Astrocyte (in vitro differentiated cells and primary cell): Measurements from ENCODE around the gene SH3RF2.

Experiments used
- CTCF ChIP-seq: IDR thresholded peaks from 2 replicates; pipeline ENCODE4 v1.5.1; 2011; ENCODE audit warnings: low read depth, mild to moderate bottlenecking, inconsistent platforms, low read length, moderate library complexity; ENCODE audit not compliant: insufficient read depth
- EZH2 ChIP-seq: IDR thresholded peaks from 2 replicates; pipeline ENCODE4 v1.6.1; 2012; ENCODE audit warnings: mild to moderate bottlenecking, low read length, inconsistent platforms; ENCODE audit not compliant: insufficient read depth

- TF ChIP-seq CTCF (no peak), EZH2 (no peak)
Measured at GRCh38 chr5:145982572-145983318, 46.4 kb downstream of the SH3RF2 start.
